Measurements from ENCODE around the gene FRMD4A. TPM values are rescaled to one million over a fixed set of nuclear protein-coding genes. Genes with fewer than 3 reads are reported as not detected.

The FRMD4A gene
- total and polyA plus RNA-seq, 7 donors: 2.9 to 9.1 (median 6.2) TPM

- Histone ChIP-seq H3K4me3 (no peak overlapping the region), H3K4me1 (no peaks in the 10 kb centered on the region), H3K9me3 (no peaks in the 10 kb centered on the region), H3K27ac (no peak overlapping the region), H3K27me3 (ENCODE audit: insufficient read depth in 3 of 3, low read length in 2 of 3) (no peaks in the 10 kb centered on the region), H3K36me3 (ENCODE audit: insufficient read depth in 1 of 2, low read depth in 1 of 2) (no peaks in the 10 kb centered on the region)
- intact Hi-C loops (cut with DNase I): no loop called here
- no peak for ATAC-seq
- TF ChIP-seq, protein P1, sequence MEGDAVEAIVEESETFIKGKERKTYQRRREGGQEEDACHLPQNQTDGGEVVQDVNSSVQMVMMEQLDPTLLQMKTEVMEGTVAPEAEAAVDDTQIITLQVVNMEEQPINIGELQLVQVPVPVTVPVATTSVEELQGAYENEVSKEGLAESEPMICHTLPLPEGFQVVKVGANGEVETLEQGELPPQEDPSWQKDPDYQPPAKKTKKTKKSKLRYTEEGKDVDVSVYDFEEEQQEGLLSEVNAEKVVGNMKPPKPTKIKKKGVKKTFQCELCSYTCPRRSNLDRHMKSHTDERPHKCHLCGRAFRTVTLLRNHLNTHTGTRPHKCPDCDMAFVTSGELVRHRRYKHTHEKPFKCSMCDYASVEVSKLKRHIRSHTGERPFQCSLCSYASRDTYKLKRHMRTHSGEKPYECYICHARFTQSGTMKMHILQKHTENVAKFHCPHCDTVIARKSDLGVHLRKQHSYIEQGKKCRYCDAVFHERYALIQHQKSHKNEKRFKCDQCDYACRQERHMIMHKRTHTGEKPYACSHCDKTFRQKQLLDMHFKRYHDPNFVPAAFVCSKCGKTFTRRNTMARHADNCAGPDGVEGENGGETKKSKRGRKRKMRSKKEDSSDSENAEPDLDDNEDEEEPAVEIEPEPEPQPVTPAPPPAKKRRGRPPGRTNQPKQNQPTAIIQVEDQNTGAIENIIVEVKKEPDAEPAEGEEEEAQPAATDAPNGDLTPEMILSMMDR (IDR thresholded peaks at IDR 0.05): no peak
- DNase-seq: no peak
- 68 to 81% (median 69%) methylated on average over 9 of the region's 9 CpGs for WGBS, 3 donors
These were observed 310.6 kb downstream of the FRMD4A start for GRCh38 chr10:14020037-14020664.

- no peak overlapping the region for H3K27ac ChIP-seq
- DNase-seq (no peak), ATAC-seq (no peak)
- H3K9me3 ChIP-seq: no peaks in the 10 kb centered on the region
- TF ChIP-seq, protein P1 (IDR thresholded peaks at IDR 0.05): no peak
- H3K27me3 ChIP-seq (ENCODE audit: insufficient read depth in 3 of 3, low read length in 2 of 3): no peaks in the 10 kb centered on the region
- no peak overlapping the region for H3K4me3 ChIP-seq
- intact Hi-C loops (cut with DNase I): no loop called here
- no peaks in the 10 kb centered on the region for H3K4me1 ChIP-seq
- 25 to 50% (median 29%) methylated on average over 3 of the region's 3 CpGs for WGBS, 3 donors
- no peaks in the 10 kb centered on the region for H3K36me3 ChIP-seq (ENCODE audit: insufficient read depth in 1 of 2, low read depth in 1 of 2)
These were observed 313.3 kb downstream of the FRMD4A start for GRCh38 chr10:14017467-14017866.

DNA sequence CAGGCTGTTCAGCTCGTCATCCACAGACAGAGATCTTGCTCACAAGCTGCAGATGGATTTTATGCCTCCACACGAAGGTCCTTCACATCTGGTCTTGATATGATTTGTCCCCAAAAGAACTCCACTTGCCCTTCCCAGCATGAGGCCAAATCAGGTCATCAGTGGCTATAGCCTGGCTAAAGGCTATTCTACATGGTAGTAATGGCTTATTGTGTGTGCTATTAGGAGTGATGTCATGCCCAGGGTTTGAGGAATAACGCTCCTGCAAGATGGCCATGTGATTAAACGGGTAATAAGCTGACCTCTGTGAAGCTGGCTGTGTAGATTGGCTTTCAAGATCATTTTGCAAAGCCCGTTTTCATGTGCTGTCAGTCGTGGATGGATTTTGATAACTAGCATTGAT lies 313.8 kb downstream of the FRMD4A start:
- no peak for ATAC-seq
- no peaks in the 10 kb centered on the region for H3K9me3 ChIP-seq
- 38 to 51% (median 41%) methylated on average over 6 of the region's 6 CpGs for WGBS, 3 donors

DNA sequence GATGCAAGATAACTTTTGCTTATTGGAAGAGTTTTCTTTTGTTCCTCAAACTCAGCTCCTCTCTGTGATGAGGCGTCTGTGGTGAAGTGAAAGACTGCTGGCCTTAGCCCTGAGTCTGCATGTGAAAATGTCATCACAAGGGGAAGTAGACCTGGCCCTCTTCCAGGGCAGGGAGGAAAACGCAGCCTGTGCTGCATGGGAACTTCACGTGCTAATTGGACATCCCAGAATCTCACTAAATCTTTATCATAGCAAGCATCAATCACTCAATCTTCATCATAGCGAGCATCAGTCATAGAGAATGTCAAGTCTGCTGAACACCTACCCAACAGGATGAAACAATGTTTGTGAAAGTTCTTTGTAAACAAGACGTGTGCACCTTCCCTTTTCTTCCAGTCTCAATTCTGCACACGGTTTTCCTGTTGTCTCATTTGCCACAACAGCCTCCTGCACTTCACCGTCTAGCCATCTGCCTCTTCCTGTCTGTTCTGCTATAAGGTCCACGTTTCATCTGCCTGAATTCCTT lies 314.6 kb downstream of the FRMD4A start:
- peak in 3 of 4 donors; percentile 23 to 64 (median 48) for ATAC-seq
- Histone ChIP-seq H3K27me3 (ENCODE audit: insufficient read depth in 3 of 3, low read length in 2 of 3) (no peaks in the 10 kb centered on the region), H3K9me3 (no peaks in the 10 kb centered on the region), H3K4me1 (no peaks in the 10 kb centered on the region), H3K36me3 (ENCODE audit: insufficient read depth in 1 of 2, low read depth in 1 of 2) (no peaks in the 10 kb centered on the region), H3K27ac (no peak overlapping the region), H3K4me3 (no peak overlapping the region)
- 38 to 46% (median 41%) methylated on average over 8 of the region's 8 CpGs for WGBS, 3 donors
- TF ChIP-seq, protein P1 (IDR thresholded peaks at IDR 0.05): no peak
- intact Hi-C loops (cut with DNase I): no loop called here
- DNase-seq: peak; percentile 52 to 70

More for the DNA sequence above, 313.8 kb downstream of the FRMD4A start:
- Histone ChIP-seq H3K4me1 (no peaks in the 10 kb centered on the region), H3K4me3 (no peak overlapping the region), H3K27me3 (ENCODE audit: insufficient read depth in 3 of 3, low read length in 2 of 3) (no peaks in the 10 kb centered on the region), H3K36me3 (ENCODE audit: insufficient read depth in 1 of 2, low read depth in 1 of 2) (no peaks in the 10 kb centered on the region), H3K27ac (no peak overlapping the region)
- TF ChIP-seq, protein P1 (IDR thresholded peaks at IDR 0.05): no peak
- intact Hi-C loops (cut with DNase I): no loop called here
- no peak for DNase-seq

DNA sequence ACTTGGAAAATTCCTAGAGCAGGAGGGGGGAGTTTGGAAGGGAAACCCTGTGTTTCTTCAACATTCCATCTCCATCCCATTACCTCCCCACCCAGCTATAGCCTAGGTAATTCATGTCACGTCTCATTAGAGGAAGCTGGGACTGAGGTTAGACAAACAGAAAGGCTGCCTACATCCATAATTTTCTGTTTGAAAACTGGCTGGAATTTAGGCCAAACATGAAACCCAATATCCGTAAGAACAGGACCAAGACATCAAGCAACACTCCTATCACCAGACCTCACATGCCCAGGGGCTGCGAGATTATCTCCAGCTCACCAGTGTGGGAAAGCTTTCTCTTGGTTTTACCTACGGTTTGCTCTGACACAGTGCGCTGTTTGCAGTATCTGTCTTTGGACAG lies 316.3 kb downstream of the FRMD4A start:
- DNase-seq (no peak), ATAC-seq (no peak)
- intact Hi-C loops (cut with DNase I): no loop called here
- Histone ChIP-seq H3K9me3 (no peaks in the 10 kb centered on the region), H3K4me3 (no peak overlapping the region), H3K4me1 (peaks cover 1% of the 10 kb centered on the region), H3K36me3 (ENCODE audit: insufficient read depth in 1 of 2, low read depth in 1 of 2) (no peaks in the 10 kb centered on the region), H3K27me3 (ENCODE audit: insufficient read depth in 3 of 3, low read length in 2 of 3) (no peaks in the 10 kb centered on the region), H3K27ac (no peak overlapping the region)
- TF ChIP-seq, protein P1 (IDR thresholded peaks at IDR 0.05): no peak
- 90 to 95% (median 93%) methylated on average over 5 of the region's 5 CpGs for WGBS, 3 donors

Measured in psoas muscle (tissue), 8 donors.